GM12891 (cell line): ENCODE data around the gene C16orf87.

Experiments
- POLR2A ChIP-seq: IDR thresholded peaks from 2 replicates; pipeline ENCODE4 v1.6.1; 2011; ENCODE audit warnings: low read depth, low read length, control low read depth
- POLR2AphosphoS5 ChIP-seq: IDR thresholded peaks from 2 replicates; pipeline ENCODE4 v1.6.1; 2011; ENCODE audit warnings: low read depth, low read length, control low read depth
- SPI1 ChIP-seq: IDR thresholded peaks from 2 replicates; pipeline ENCODE4 v1.6.1; 2011; ENCODE audit warnings: low read depth, low read length, control low read depth
- TAF1 ChIP-seq: IDR thresholded peaks from 2 replicates; pipeline ENCODE4 v1.6.1; 2011; ENCODE audit warnings: low read depth, low read length, control low read depth

DNA sequence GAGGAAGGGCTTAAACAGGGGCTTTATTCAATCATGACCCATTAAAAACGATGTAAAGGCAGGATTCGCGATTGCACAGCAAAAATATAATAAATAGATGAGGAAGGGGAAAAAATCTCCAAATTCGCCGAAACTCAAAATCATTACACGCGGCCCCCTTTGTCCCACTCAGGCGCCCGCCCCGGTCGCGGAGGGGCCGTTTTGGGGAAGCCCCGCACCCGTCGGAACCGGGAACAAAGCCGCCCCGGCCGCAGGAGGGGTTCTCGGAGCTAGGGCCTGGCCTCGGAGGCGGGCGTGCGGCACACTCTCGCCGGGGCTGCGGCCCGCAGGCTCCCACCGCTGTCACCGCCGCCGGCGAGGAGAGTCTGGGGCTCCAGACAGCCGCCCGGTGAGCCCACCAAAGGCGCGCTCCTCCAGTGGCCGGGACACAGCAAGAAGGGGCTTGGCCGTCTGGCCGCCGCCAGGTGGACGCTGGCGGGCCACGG, 521 bp downstream of the C16orf87 start:
- TF ChIP-seq POLR2A (no peak), POLR2AphosphoS5 (no peak), SPI1 (no peak), TAF1 (no peak; the same call in 1 of the 2 replicates)
